Adrenal gland (tissue), 12 donors: ENCODE results near the gene UBE2D1. TPM values are rescaled to one million over a fixed set of nuclear protein-coding genes. Genes with fewer than 3 reads are reported as not detected.
A peak's percentile ranks its signal among the peaks of the same experiment; 100 is the strongest.

ENCODE experiments used
- DNase-seq, 7 donors: peaks; one replicate each; pipeline ENCODE4 v3.0.0-alpha.2; 2019 to 2020
- H3K27ac ChIP-seq, 5 donors: fragments of 200-600 bp; sonication (generic) in 4 of 5; 1 replicate in 3 of 5; 2 replicates in 2 of 5; pipeline versions ENCODE4 v1.5.1 to v1.8.0; 2016 to 2020; ENCODE audit warnings: mild to moderate bottlenecking in 1 of 5
- H3K27me3 ChIP-seq: fragments of 200-600 bp; 2 replicates; pipeline ENCODE4 v1.8.0; 2021
- H3K36me3 ChIP-seq, 2 donors: fragments of 200-600 bp; replicated peaks in 1 of 2; 1 replicate in 1 of 2; 2 replicates in 1 of 2; pipeline versions ENCODE4 v1.5.1 to v1.8.0; 2018 to 2022
- H3K4me1 ChIP-seq, 2 donors: fragments of 200-600 bp; replicated peaks in 1 of 2; 1 replicate in 1 of 2; 2 replicates in 1 of 2; pipeline versions ENCODE4 v1.5.1 to v1.8.0; 2018 to 2021
- H3K4me3 ChIP-seq, 4 donors: fragments of 200-600 bp; sonication (generic) in 3 of 4; one replicate each; pipeline ENCODE4 v1.5.1; 2016 to 2018
- H3K9me3 ChIP-seq, 3 donors: fragments of 200-600 bp; sonication (generic) in 1 of 3; replicated peaks in 1 of 3; 1 replicate in 2 of 3; 2 replicates in 1 of 3; pipeline versions ENCODE4 v1.5.1 to v1.8.0; 2016 to 2021
- POLR2A ChIP-seq, 2 donors: fragments of 450-650 bp; IDR thresholded peaks; one replicate each; pipeline ENCODE4 v1.6.1; 2017; ENCODE audit warnings: antibody characterized with exemption in 2 of 2, mild to moderate bottlenecking in 2 of 2, moderate library complexity in 1 of 2
- WGBS, 4 donors: extraction: QIAGEN DNeasy Blood & Tissue Kit in 2 of 4; methylation state at CpG; one replicate each; pipeline versions ENCODE4 v1.1.5 to v1.1.7; 2013 to 2017; 5-methylcytosine and 5-hydroxymethylcytosine counted together
- intact Hi-C, 2 donors: fragments of 100-400 bp; cut with DNase I; formaldehyde crosslinking; loops; one replicate each; pipeline versions ENCODE4 v1.14.1 to v1.15.0; 2022 to 2023
- polyA plus RNA-seq, 3 donors: library from polyadenylated mRNA; stranded (reverse); fragments of 200-250 nt in 2 of 3; fragments of 350-450 nt in 1 of 3; fragmentation: Illumina TruSeq in 1 of 3; extraction: RNeasy Lipid Tissue Mini Kit (QIAGEN cat#74804) in 1 of 3; gene quantifications; one replicate each; pipeline ENCODE4 v1.2.3, GENCODE V29; 2013 to 2014
- total RNA-seq, 9 donors: library from RNA; depleted of rRNA in 4 of 9; stranded (reverse); fragments of >200 nt in 4 of 9; fragments of 120-200 nt in 1 of 9; fragmentation: NEBNext Ultra II Directional in 1 of 9; extraction: Animal tissue kit (Norgen Biotek cat#: 25700) in 1 of 9; gene quantifications; one replicate each; pipeline versions ENCODE4 v1.1.0 to v1.2.4, GENCODE V29; 2013 to 2023
- TF ChIP-seq, protein P1 (sequence below), 6 experiments: fragments of 450-650 bp in 4 of 6; fragments of 200-600 bp in 2 of 6; sonication (generic) in 1 of 6; IDR thresholded peaks; 1 replicate in 5 of 6; 2 replicates in 1 of 6; pipeline versions ENCODE4 v1.5.1 to v1.8.0; 2016 to 2021; ENCODE audit warnings: antibody characterized with exemption in 6 of 6, mild to moderate bottlenecking in 2 of 6, moderate library complexity in 1 of 6
- donor health status: healthy with polysubstance abuse.
- donor health status: Bipolar disorder and iron deficiency.
- donor health status: DM: yes; HTN: yes; CAD: no.
- donor health status: DM: no; HTN: no; CAD: no.
- donor health status: DM: no; HTN: no; CAD: no.
- donor health status: DM: yes; HTN: yes; CAD: no.

The UBE2D1 gene
- total and polyA plus RNA-seq, 12 donors = 9.2 to 33.8 (median 19.4) TPM

DNA sequence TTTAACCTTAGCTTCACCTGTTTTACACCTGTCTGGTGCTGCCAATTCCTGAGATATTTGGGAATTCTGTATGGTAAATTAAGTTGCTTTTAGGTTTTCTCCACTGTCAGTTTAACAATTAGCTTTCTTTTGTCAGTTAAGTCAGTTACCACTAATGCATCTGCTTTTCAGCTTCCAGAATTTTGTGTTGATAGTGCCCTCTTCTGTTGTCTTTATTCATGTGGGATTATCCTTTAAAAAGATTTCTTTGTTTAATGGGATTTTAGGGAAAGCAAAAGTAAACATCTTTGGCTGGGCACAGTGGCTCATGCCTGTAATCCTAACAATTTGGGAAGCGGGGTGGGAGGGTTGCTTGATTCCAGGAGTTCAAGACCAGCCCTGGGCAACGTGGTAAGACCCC, 58.5 kb downstream of the UBE2D1 start:
- Histone ChIP-seq H3K36me3 (peaks cover 0 to 72% of the 10 kb centered on the region in 2 donors), H3K9me3 (no peaks in the 10 kb centered on the region), H3K27me3 (no peaks in the 10 kb centered on the region), H3K27ac (no peak overlapping the region), H3K4me1 (peaks cover 0 to 4% of the 10 kb centered on the region in 2 donors), H3K4me3 (no peak overlapping the region)
- DNase-seq = no peak
- WGBS, 4 donors = 79 to 88% (median 83%) methylated on average over 2 of the region's 2 CpGs
- intact Hi-C loops = loop anchor here in 1 of 2 donors (10.0 kb wide), 1 partner anchor 219 kb away; no protein-coding TSS in a partner anchor
- TF ChIP-seq, protein P1, sequence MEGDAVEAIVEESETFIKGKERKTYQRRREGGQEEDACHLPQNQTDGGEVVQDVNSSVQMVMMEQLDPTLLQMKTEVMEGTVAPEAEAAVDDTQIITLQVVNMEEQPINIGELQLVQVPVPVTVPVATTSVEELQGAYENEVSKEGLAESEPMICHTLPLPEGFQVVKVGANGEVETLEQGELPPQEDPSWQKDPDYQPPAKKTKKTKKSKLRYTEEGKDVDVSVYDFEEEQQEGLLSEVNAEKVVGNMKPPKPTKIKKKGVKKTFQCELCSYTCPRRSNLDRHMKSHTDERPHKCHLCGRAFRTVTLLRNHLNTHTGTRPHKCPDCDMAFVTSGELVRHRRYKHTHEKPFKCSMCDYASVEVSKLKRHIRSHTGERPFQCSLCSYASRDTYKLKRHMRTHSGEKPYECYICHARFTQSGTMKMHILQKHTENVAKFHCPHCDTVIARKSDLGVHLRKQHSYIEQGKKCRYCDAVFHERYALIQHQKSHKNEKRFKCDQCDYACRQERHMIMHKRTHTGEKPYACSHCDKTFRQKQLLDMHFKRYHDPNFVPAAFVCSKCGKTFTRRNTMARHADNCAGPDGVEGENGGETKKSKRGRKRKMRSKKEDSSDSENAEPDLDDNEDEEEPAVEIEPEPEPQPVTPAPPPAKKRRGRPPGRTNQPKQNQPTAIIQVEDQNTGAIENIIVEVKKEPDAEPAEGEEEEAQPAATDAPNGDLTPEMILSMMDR (IDR thresholded peaks at IDR 0.05) = peak in 4 of 6 experiments; percentile 16 to 38 (median 16)
- no peak for TF ChIP-seq POLR2A (IDR thresholded peaks at IDR 0.05)

GRCh38 chr10:58394471-58394870, 59.7 kb downstream of the UBE2D1 start:
- intact Hi-C loops = loop anchor here in 1 of 2 donors (10.0 kb wide), 1 partner anchor 220 kb away; no protein-coding TSS in a partner anchor
- Histone ChIP-seq H3K9me3 (no peaks in the 10 kb centered on the region), H3K27me3 (no peaks in the 10 kb centered on the region), H3K27ac (no peak overlapping the region), H3K4me1 (peaks cover 0 to 4% of the 10 kb centered on the region in 2 donors), H3K4me3 (no peak overlapping the region), H3K36me3 (peaks cover 0 to 60% of the 10 kb centered on the region in 2 donors)
- TF ChIP-seq POLR2A (IDR thresholded peaks at IDR 0.05) = no peak
- TF ChIP-seq, protein P1 (IDR thresholded peaks at IDR 0.05) = no peak
- DNase-seq = no peak

- no peak for DNase-seq
- Histone ChIP-seq H3K4me3 (no peak overlapping the region), H3K9me3 (no peaks in the 10 kb centered on the region), H3K27ac (no peak overlapping the region), H3K4me1 (peaks cover 0 to 4% of the 10 kb centered on the region in 2 donors), H3K27me3 (no peaks in the 10 kb centered on the region), H3K36me3 (peaks cover 0 to 44% of the 10 kb centered on the region in 2 donors)
- TF ChIP-seq, protein P1 (IDR thresholded peaks at IDR 0.05) = no peak
- no peak for TF ChIP-seq POLR2A (IDR thresholded peaks at IDR 0.05)
- intact Hi-C loops = loop anchor here in 1 of 2 donors (10.0 kb wide), 1 partner anchor 221 kb away; no protein-coding TSS in a partner anchor
These were observed 61.3 kb downstream of the UBE2D1 start for GRCh38 chr10:58396057-58396456.

DNA sequence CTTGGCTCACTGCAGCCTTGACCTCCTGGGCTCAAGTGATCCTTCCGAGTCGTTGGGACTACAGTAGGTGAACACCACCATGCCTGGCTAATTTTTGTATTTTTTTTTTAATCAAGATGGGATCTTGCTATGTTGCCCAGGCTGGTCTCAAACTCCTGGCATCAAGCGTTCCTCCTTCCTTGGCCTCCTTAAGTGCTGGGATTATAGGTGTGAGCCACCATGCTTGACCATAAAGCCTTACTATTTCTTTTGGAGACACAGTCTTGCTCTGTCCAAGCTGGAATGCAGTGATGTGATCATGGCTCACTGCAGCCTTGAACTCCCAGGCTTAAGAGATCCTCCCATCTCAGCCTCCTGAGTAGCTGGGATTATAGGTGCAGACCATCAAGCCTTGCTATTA, 63.0 kb downstream of the UBE2D1 start:
- no peak for TF ChIP-seq POLR2A (IDR thresholded peaks at IDR 0.05)
- TF ChIP-seq, protein P1 (IDR thresholded peaks at IDR 0.05) = no peak
- no peak for DNase-seq
- no peaks in the 10 kb centered on the region for H3K27me3 ChIP-seq
- 74 to 90% (median 88%) methylated on average over 3 of the region's 3 CpGs for WGBS, 4 donors
- H3K4me3 ChIP-seq = no peak overlapping the region
- no peaks in the 10 kb centered on the region for H3K9me3 ChIP-seq
- H3K36me3 ChIP-seq = peaks cover 0 to 41% of the 10 kb centered on the region in 2 donors
- no peak overlapping the region for H3K27ac ChIP-seq
- intact Hi-C loops = loop anchor here in 1 of 2 donors (10.0 kb wide), 1 partner anchor 223 kb away; no protein-coding TSS in a partner anchor
- no peaks in the 10 kb centered on the region for H3K4me1 ChIP-seq
